HG02970 (cell line): ENCODE measurements around the gene MGAT5.

ENCODE experiments used
- ATAC-seq: cut with Tn5 transposase; IDR thresholded peaks from one replicate; pipeline ENCODE4 v1.9.1; 2021; ENCODE audit warnings: mild to moderate bottlenecking, moderate library complexity, moderate number of reproducible peaks; ENCODE audit not compliant: unreplicated experiment, low FRiP score

Gene MGAT5

DNA sequence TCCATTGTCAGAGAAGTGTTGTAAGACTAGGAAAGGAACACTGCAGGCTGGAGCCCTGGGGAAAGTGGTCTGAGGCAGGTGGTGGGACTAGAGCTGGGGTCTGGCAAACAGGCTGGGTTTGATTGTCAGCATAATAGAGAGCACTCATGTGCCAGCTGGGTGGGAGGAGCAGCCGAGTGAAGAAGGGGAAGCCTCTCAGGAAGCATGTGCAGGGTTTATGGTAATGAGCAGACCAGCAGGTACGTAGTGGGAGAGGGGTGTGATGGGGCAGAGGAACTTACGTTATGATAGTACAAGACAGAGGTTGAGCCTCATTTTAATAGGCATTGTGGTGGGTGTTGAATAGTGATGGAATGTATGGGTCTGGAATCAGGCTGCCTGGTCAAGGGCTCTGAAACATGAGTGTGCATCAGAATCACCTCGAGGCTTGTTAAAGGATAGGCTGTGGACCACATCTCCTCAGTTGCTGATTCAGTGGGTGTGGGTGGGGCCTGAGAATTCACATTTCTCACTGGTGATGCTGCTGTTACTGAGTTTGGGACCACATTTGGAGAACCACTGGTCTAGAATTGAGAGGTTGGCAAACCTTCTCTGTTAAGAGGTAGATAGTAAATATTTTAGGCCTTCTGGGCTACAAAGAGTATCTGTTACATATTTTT lies 1.7 kb upstream of the MGAT5 start:
- ATAC-seq = no peak

DNA sequence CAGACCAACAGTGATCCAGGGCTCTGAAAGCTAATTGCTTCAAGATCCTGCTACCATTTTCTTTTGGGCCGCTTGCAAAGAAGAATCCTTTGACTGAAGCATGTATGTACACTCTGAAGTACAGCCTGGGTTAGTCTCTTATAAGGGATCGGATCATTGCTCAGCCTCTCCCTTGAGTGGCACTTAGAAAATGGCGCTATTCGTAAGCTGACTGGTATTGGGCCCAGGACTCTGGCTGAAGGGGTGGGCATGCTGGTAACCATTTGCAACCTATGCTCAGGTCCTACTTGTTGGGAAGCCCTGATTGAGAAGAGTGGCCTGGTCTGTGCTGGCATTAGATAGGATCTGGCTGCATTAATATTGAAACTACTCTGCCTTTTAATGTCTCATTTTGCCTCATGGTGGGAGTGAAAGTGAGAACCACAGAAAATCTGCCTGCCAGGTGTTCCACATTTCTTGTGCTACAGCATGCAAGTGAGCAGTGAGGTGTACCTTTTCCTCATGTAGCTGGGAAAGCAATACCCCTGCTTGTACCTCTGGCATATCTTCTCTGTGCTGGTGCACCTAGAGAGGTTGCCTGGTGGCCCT lies 661 bp upstream of the MGAT5 start:
- ATAC-seq = no peak

DNA sequence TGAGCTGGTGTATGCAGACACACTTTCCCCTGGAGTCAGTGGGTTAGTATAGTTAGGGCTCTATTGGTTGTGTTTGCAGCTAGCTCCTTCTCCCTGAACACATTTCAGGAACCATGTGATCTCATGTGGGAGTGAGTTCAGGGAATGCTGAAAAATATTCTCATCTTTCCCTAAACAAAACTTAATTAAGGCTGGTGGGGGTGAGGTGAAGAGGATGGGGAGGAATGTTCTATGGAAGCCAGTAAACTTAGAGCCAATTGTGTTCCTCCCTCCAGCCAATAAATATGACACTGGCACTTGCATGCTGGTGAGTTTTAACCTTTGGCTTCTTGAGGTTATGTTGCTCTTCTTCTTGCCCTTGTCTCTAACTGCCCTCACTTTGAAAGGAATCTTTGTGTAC lies 952 bp downstream of the MGAT5 start:
- no peak for ATAC-seq

DNA sequence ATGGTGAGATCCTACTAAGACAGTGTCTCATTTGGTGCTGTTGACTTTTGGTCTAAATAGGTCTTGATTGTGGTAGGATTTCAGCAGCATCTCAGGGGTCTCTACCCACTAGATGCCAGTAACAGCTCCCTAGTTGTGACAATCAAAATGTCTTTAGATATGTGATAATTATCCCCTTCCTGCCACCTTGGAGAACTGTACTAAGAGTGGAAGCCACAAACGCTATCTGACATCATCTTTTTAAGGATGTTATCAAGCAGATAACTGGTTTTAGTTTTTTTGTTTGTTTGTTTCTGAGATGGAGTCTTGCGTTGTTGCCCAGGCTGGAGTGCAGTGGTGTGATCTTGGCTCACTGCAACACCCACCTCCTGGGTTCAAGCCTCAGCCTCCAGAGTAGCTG lies 3.1 kb downstream of the MGAT5 start:
- no peak for ATAC-seq

DNA sequence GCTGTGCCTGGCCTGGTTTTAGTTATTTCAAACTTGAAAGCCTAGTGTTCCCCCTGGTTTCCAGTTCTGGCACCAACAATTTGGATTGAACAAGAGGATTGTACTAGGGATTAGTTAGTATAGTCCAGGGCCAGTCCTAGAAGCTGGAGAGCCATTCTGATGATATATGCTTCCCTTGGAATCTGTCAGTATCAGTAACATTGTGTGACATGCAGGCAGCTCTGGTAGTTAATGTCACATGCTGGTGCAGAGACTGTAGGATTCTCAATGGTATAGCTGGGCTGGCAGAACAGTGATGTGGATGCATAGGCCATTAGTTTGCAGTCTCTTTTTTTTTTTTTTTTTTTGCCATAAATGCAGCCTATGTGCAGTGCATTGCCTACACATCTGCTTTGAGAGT lies 3.6 kb downstream of the MGAT5 start:
- no peak for ATAC-seq

DNA sequence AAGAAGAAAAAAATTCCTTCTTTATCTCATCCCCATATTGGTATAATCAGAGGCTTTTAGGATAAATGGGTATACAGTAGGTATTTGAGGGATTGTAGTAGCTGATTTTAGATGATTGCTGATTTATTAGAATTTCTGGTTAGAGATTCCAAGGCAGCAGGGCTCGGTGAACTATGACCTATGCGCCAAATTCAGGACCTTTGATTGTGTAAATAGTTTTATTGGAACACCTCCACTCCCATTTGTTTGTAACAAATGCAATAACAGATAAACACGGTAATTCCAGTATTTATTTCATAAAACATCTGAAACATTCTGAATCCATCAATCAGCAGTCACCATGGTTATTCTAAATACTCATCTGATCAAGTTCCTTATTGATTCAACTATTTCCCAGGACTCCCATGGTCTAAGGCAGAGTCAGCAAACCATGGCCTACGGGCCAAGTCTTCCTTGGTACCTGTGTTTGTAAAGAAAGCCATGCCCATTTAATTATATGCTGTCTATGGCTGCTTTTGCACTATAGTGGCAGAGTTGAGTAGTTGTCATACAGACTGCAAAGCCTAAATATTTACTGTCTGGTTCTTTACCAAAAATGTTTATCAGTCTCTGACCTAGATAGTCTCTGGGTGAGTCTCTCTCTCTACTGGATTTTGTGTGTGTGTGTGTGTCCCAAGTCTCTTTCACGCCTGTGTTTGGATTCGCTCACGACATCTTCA lies 4.3 kb downstream of the MGAT5 start:
- ATAC-seq = no peak

DNA sequence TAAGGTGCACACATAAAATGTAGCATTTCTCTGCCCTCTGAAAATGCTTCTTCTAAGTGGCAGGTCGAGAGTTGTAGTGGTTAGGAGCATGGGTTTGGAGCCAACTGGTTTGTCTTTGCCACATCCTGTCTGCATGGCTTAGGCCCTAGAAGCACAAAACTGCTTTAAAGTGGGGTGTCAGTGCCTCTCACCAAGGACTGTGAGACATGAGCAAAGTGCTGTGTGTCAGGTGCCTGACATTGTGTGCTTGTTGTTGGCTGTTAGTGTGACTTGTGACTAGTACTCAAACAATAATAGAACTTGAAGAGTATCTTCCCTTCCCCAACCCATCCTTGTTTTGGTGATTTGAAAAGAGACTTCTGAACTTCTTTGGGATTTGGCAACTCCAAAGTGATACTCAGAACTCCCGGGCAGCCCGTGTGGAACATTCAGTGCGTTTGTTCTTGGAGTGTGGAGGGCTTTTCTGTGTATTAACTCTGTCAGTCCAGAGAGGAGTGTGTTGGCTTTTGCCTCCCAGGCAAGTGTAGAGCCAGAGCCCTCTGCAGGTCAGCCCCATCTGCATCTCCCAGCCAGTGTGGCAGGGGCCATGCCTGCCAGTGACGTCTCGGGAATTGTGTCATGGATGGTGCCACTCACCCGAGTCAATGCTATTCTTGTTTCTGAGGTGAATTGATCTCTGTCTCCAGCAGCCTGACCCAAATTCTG lies 5.0 kb downstream of the MGAT5 start:
- no peak for ATAC-seq

DNA sequence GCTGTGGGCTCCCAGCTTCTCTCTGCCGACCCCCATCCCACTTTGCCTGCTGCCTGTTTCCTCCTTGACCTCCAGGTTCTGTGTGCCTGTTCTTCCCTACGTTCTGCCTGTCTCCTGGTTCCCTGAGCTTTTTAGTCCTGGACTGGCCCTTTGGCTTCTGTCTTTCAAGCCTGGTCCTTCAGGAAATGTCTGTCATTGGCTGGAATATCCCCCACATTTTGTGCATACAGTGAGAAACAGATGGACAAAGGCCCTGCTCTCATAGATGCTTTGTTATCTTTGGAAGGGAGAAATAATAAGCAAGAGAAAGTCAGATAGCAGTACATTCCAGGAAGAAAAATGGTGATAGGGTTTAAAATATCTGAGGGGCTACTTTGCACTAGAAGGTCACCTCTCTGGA lies 5.7 kb downstream of the MGAT5 start:
- ATAC-seq = no peak

DNA sequence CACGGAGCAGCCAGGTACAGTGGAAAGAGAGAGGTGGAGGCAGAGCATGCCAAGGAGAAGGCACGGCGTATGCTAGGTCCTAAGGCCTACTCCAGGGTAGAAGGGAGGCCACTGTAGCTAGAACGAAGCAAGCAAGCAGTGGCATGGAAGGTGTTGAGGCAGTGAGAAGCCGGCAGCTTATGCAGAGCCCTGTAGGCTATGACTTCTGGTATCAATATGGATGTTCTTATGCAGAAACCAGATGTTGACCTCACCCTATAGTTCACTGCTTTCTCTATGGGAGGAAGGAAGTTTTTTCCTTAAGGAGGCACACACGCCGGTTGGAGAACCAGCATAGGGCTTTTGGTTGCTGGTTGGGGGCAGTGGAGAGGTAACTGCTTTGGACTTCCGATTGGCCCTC lies 6.1 kb downstream of the MGAT5 start:
- ATAC-seq = no peak

DNA sequence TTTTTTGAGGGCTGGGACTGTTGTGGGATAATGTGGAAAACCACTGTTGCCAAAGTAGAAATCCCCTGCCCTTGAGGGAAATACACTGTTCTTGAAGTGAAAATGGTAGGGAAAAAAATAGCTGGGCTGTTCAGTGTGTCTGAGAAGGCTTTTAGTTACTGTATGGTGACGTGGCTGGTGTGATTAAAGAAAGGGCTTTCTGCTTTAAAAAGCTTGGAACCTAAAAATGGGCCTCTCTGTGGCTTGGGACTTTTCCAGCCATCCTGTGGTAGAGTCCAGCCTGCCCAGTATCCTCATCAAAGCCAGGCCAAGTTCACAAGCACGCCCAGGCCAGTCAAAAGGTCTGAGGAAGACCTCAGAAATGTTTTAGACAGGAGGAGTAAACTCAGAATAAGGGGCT lies 6.8 kb downstream of the MGAT5 start:
- ATAC-seq = no peak

DNA sequence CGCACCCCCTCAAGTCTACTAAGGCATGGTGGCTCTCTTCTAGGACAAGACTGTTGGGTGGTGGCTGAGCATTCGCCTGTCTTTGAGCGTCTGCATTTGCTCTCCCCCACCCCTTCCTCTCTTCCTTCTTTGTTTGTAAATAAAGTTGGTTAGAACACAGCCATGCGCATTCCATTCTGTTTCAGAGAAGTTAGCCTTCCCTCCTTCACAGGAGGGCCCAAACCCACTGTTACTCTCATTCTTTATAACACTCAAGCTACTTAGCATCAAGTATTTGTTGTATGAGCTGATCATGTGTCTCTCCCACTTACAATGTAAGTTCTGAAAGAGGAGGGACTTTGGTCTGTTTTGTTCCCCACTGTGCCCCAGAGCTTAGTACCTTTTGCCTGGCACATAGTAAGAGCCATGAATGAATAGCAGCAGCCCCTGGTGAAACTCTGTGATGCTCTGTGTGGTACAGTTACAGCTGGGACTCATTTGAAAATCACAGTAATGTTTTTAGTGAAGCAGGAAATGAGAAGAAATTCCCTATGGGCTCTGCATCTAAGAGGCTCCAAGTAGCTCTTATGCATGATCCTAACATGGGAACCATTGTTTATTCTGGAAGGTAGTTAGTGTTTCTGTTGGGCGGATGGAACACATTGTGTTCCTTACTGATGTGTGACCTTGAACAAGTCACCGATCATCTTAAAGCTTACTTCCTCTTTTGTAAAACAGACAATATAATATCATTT lies 7.7 kb downstream of the MGAT5 start:
- ATAC-seq = no peak

DNA sequence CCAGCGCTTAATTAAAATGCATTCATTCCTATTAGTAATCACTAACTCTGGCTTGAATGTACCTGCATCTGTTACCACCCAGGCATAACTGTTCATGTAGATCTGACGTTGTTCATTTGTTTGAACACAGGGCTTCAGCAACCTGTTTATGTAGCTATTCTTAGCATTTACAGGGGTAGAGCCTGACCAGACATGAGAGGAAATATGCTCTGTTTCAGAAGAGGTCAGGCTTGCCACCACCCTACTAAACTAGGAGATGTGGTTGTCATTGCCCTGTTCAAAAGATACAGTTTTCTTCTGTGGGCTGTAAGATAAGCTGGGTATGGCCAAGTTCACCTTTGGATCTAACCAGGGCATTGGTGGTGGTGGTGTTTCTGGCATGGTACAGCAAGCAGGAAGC lies 8.8 kb downstream of the MGAT5 start:
- ATAC-seq = no peak

DNA sequence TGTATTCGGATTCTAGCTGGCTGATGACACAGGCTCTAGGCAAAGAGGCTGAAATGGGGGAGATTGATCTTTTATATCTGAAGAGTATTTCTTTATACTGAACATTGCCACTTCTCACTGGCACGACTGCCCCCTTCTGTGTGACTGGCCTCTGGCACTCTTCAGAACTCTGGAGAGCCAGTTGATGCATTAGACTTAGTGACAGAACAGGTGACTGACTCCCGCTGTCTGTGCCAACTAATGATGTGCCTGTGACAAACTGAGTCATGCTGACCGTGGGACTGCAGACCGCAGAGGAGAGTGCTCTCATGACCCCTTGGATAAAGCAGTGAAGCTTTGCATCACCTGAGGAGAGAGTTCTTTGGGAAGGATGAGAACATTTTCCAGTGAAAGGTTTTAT lies 14.4 kb downstream of the MGAT5 start:
- no peak for ATAC-seq

DNA sequence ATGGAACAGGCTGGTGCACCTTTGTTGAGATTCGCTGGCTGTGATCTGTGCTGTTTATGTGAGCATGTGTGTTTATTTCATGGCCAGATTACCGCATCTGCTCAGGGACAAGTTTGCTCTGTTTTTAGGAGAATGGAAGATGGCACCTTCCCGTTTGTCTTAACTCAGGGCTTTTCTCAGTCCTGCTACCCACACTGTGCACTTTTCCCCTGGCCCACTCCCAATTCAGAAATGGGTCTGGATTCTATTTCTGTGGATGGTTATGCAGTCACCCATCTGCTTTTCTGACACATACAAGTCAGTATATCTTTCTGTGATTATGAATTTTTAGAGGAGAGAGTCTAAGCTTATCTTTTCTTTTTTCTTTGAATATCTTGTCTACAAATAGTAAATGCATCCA lies 15.4 kb downstream of the MGAT5 start:
- ATAC-seq = no peak

DNA sequence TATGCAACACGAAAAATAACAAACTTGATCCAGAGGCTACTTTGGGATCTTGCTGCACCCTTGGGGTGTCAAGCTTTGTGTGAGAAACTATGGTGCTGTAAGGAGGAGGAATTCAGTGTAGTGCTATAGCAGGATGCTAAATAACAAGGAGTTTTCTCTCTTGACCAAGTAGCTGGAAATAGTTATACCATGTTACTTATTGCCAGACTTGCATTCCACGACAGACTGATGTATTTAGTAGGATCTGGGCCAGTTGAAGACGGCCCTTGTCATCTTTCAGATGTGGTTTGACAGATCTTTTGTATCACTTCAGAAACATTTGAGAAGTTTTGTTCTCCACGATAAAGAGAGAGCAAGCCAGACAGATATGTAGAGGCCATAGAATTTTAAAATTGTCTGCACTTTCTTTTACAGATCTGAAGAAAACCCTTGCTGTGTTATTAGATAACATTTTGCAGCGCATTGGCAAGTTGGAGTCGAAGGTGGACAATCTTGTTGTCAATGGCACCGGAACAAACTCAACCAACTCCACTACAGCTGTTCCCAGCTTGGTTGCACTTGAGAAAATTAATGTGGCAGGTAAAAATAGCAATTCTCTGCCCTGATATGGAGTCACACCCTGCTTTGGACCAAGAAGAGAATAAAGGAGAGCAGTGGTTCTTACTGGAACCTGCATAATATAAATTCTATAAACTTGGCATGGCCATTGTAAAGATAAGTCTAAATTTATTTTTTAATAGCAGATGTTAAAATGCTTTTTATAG lies 16.3 kb downstream of the MGAT5 start:
- ATAC-seq = no peak

DNA sequence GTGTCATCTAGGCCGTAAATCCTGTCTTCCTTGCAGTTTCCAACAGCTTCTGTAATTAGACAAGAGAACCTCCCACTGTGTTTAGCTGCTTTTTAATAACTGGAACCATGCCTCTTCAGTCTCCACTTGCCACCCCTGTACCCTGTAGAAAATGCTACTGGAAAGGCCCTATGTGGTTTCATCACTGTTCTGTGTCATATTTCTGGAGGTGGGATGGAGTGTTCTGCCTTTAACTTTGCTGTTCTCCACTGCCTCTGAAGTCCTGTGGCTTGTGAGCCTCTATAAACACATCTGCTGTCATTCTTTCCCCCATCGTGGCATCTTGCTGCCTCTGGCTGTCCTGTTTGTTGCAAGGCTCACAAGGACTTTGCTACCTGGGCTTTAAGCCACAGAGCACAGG lies 17.9 kb downstream of the MGAT5 start:
- ATAC-seq = no peak

DNA sequence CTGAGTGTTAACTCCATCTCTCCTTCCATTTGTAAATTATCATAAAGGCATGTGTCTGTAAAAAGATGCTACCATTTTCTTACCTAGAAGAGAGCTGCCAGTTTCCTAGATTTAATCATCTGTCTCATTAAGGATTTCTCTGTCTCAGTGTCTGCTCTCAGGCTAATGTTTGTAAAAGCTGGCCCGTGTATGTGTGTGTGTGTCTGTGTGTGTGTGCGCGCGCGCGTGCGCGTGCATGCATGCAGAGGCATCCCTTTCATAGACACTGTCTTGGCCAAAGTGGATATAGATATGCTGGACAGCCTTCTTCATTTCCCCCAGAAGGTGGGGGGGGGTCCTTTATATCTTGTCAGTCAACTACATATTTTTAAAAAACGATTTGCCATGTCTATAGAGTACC lies 18.9 kb downstream of the MGAT5 start:
- ATAC-seq = no peak

DNA sequence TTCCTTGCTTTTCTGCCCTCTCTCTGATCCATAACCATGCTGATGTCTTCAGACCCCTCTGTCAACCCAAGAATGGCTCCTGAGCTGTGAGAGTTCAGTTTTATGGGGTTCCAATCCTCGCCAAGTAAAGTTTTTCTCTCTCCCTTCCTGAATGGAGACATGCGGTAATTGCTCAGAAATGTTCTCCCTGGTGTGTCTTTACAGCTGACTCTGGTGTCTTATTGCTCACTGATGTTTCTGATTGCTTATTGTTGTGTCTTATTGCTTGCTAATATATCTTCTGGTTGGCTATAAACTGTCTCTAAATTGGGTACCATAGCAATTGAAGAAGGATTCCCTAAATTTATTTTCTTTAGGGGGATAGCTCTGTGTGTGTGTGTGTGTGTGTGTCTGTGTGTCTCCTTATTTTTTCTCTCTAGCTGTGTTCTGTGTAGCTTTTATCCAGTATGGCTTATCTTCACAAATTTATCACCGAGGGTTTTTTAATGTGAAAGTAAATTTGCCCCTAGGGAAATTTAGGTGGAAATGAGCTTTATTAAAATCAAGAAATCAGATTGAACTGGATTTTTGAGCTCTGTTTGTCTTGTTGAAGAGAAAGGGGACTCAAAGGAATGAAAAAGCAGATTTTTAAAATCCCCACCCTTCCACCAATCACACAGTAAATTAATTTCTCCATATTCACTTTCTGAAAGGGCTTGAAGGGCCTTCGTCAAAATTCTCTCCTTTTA lies 19.5 kb downstream of the MGAT5 start:
- ATAC-seq = no peak

DNA sequence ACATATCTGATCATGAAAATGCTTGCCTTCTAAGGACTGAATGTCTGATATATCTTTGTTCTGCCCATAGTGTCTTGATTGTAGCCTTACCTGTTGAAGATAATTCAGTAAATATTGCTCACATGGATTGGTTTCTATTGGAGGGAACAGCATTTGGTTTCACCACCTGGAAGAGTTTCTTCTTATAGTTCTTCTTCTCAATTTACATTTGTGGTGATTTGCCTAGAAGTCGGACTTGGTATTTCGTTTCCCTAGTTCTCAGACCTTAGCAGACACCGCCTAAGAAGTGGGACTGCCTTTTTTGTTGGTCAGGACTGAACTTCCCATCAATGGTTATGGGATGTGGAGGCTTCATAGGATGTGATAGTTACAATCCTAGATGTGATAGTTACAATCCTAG lies 20.2 kb downstream of the MGAT5 start:
- no peak for ATAC-seq
